Esophagus muscularis mucosa (tissue), 3 donors: ENCODE data around the gene COL27A1.

Experiments
- CTCF ChIP-seq, 3 experiments: fragments of 200-600 bp in 2 of 3; fragments of 450-650 bp in 1 of 3; sonication (generic) in 2 of 3; IDR thresholded peaks; one replicate each; pipeline ENCODE4 v1.5.1; 2017 to 2019; ENCODE audit warnings: antibody characterized with exemption in 3 of 3, mild to moderate bottlenecking in 2 of 3, moderate library complexity in 1 of 3
- POLR2AphosphoS5 ChIP-seq, 2 donors: sonication (generic); formaldehyde crosslinking; IDR thresholded peaks; one replicate each; pipeline ENCODE4 v1.6.1; 2017; ENCODE audit warnings: antibody characterized with exemption in 2 of 2

GRCh38 chr9:114174876-114175771 is 19.8 kb downstream of the COL27A1 start:
- no peak for TF ChIP-seq POLR2AphosphoS5 (IDR thresholded peaks at IDR 0.05)
- TF ChIP-seq CTCF (IDR thresholded peaks at IDR 0.05), result no peak
